Parathyroid adenoma (tissue), 2 donors: ENCODE results near the gene TMEM134.

ENCODE experiments used
- H2AFZ ChIP-seq: fragments of 300-600 bp; sonication (generic); one replicate; pipeline ENCODE4 v1.7.0; 2017; ENCODE audit warnings: antibody characterized with exemption, mild to moderate bottlenecking
- H3K27ac ChIP-seq: fragments of 300-600 bp; sonication (generic); one replicate; pipeline ENCODE4 v1.7.0; 2017
- H3K27me3 ChIP-seq: fragments of 300-600 bp; sonication (generic); one replicate; pipeline ENCODE4 v1.7.0; 2017; ENCODE audit warnings: low read length; ENCODE audit not compliant: control insufficient read depth, insufficient read depth
- H3K36me3 ChIP-seq: fragments of 300-600 bp; sonication (generic); one replicate; pipeline ENCODE4 v1.7.0; 2017; ENCODE audit warnings: low read length; ENCODE audit not compliant: control insufficient read depth, insufficient read depth
- H3K4me1 ChIP-seq: fragments of 300-600 bp; sonication (generic); one replicate; pipeline ENCODE4 v1.7.0; 2017; ENCODE audit warnings: control low read depth
- H3K4me2 ChIP-seq: fragments of 300-600 bp; sonication (generic); one replicate; pipeline ENCODE4 v1.7.0; 2017; ENCODE audit warnings: low read length
- H3K4me3 ChIP-seq: fragments of 300-600 bp; sonication (generic); one replicate; pipeline ENCODE4 v1.7.0; 2017; ENCODE audit warnings: low read depth, low read length
- H3K79me2 ChIP-seq: fragments of 300-600 bp; sonication (generic); one replicate; pipeline ENCODE4 v1.7.0; 2017; ENCODE audit warnings: control low read depth
- H3K9ac ChIP-seq: fragments of 300-600 bp; sonication (generic); one replicate; pipeline ENCODE4 v1.7.0; 2017; ENCODE audit warnings: mild to moderate bottlenecking
- H3K9me3 ChIP-seq: fragments of 300-600 bp; sonication (generic); one replicate; pipeline ENCODE4 v1.7.0; 2017; ENCODE audit warnings: low read length; ENCODE audit not compliant: control insufficient read depth
- TF ChIP-seq, protein P1 (sequence below): fragments of 300-600 bp; sonication (generic); IDR thresholded peaks from one replicate; pipeline ENCODE4 v1.7.0; 2017; ENCODE audit warnings: antibody characterized with exemption, mild to moderate bottlenecking
- donor health status: primary hyperparathyroidism.

TMEM134 gene

DNA sequence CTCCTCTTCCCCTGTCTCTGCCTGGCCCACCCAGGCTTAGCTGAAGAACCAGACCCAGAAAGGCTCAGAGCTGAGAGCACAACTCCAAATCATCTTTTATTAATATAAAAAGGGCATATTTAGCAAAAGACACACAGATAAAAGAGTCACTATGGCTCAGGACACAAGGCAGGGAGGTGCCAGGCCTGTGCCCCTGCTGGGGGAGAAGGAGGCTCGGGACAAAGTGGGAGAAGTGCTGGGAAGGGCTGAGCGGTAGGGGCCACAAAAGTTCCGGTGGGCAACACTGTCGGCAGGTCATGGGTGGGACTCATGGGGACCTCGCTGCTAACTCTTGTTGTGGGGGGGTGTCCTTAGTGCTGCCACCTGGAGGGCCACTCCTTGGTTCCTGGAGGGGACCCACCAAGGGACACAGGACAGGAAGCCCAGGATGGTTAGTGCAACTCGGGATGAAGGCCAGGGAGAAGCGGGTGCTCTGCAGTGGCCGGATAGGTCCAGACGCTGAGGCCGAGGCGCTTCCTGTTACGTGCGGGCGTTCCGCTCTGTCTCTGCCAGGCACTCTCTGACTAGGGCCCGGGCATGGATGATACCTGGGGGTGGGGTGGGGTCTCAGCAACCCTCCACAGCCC, 37.5 kb upstream of the TMEM134 start:
- Histone ChIP-seq H3K4me3 (peak overlapping the region; percentile 61), H3K4me2 (no peak overlapping the region)

DNA sequence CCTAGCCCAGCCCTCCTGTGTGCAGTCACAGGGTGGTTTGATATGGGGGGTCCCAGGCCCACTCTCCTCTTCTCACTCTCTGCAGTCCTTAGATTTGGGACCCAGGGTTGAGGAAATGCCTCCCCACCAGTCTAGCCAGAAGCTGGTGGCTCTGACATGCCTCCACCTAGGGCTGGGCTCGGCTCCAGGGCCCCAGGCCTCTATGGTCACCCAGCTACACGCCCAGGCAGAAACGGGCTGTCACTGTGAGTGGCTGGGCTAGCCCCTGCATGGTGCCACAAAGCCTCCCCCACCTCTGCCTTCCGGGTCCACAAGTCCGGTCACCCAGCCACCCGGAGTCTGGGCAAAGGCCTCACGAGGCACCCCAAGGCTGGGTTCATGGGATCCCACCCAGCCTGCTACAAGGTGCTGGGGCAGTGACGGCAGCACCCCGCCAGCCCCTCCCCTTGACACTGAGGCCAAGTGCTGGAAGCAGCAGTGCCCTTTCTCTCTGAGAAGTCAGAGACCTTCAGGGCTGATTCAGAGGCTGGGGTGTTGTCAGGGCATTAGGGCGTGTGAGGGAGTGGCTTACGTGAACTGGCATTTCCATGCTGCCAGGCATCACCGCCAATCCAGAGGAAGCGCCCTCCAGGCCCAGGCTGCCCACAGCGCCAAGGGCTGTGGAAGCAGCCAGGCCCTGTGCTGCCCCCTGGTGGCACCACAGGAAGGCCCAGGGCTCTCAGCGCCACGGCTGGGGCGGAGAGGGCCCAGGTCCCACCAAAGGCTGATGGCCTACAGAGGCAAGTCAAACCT, 36.8 kb upstream of the TMEM134 start:
- peak overlapping the region; percentile 75 for H3K4me2 ChIP-seq
- TF ChIP-seq, protein P1, sequence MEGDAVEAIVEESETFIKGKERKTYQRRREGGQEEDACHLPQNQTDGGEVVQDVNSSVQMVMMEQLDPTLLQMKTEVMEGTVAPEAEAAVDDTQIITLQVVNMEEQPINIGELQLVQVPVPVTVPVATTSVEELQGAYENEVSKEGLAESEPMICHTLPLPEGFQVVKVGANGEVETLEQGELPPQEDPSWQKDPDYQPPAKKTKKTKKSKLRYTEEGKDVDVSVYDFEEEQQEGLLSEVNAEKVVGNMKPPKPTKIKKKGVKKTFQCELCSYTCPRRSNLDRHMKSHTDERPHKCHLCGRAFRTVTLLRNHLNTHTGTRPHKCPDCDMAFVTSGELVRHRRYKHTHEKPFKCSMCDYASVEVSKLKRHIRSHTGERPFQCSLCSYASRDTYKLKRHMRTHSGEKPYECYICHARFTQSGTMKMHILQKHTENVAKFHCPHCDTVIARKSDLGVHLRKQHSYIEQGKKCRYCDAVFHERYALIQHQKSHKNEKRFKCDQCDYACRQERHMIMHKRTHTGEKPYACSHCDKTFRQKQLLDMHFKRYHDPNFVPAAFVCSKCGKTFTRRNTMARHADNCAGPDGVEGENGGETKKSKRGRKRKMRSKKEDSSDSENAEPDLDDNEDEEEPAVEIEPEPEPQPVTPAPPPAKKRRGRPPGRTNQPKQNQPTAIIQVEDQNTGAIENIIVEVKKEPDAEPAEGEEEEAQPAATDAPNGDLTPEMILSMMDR: peak; percentile 93
- no peaks in the 10 kb centered on the region for H3K79me2 ChIP-seq
- no peak overlapping the region for H3K9ac ChIP-seq
- peak overlapping the region; percentile 91 for H3K27ac ChIP-seq
- peak overlapping the region; percentile 34 for H2AFZ ChIP-seq
- H3K36me3 ChIP-seq: no peaks in the 10 kb centered on the region
- H3K4me3 ChIP-seq: peak overlapping the region; percentile 61
- no peaks in the 10 kb centered on the region for H3K9me3 ChIP-seq
- no peaks in the 10 kb centered on the region for H3K27me3 ChIP-seq
- peaks cover 10% of the 10 kb centered on the region for H3K4me1 ChIP-seq

More for the DNA sequence above, 37.5 kb upstream of the TMEM134 start:
- H3K36me3 ChIP-seq: no peaks in the 10 kb centered on the region
- no peaks in the 10 kb centered on the region for H3K27me3 ChIP-seq
- H3K4me1 ChIP-seq: peaks cover 10% of the 10 kb centered on the region
- TF ChIP-seq, protein P1: no peak
- no peak overlapping the region for H3K9ac ChIP-seq
- no peaks in the 10 kb centered on the region for H3K79me2 ChIP-seq
- H3K9me3 ChIP-seq: no peaks in the 10 kb centered on the region
- peak overlapping the region; percentile 91 for H3K27ac ChIP-seq
- no peak overlapping the region for H2AFZ ChIP-seq

- H3K4me2 ChIP-seq: peak within 1 kb of the TSS; percentile 75
- TF ChIP-seq, protein P1: no peak
- no peak within 1 kb of the TSS for H3K9ac ChIP-seq
- H3K79me2 ChIP-seq: no peaks in the 10 kb centered on the region
- H3K36me3 ChIP-seq: no peaks in the 10 kb centered on the region
- peak within 1 kb of the TSS; percentile 34 for H2AFZ ChIP-seq
- peaks cover 10% of the 10 kb centered on the region for H3K4me1 ChIP-seq
- H3K27ac ChIP-seq: peak within 1 kb of the TSS; percentile 91
- H3K27me3 ChIP-seq: no peaks in the 10 kb centered on the region
- no peaks in the 10 kb centered on the region for H3K9me3 ChIP-seq
- peak within 1 kb of the TSS; percentile 61 for H3K4me3 ChIP-seq
Measured at GRCh38 chr11:67504950-67505581, 36.0 kb upstream of the TMEM134 start, which contains the start of gene PITPNM1. Gene PITPNM1, minus strand, starts transcription at chr11:67505363. Its CDS starts 1,183 bp downstream, at chr11:67504180.

- H2AFZ ChIP-seq: peak overlapping the region; percentile 34
- H3K36me3 ChIP-seq: no peaks in the 10 kb centered on the region
- peak overlapping the region; percentile 61 for H3K4me3 ChIP-seq
- H3K9ac ChIP-seq: no peak overlapping the region
- H3K27ac ChIP-seq: peak overlapping the region; percentile 44
- H3K9me3 ChIP-seq: no peaks in the 10 kb centered on the region
- peak overlapping the region; percentile 75 for H3K4me2 ChIP-seq
- no peaks in the 10 kb centered on the region for H3K27me3 ChIP-seq
- no peaks in the 10 kb centered on the region for H3K79me2 ChIP-seq
- peaks cover 10% of the 10 kb centered on the region for H3K4me1 ChIP-seq
- TF ChIP-seq, protein P1: no peak
Measured at GRCh38 chr11:67504005-67504949, 35.2 kb upstream of the TMEM134 start.
